DMS79 treated with DMSO at 0.1 percent for 48 hours (cell line): ENCODE measurements around the gene ARHGEF7.
"Not testable (repeated sequence)": the region's sequence is repeated elsewhere in the genome, so short reads cannot be mapped to it uniquely, and the experiment has no call there.

ENCODE experiments used
- DNase-seq: peaks from one replicate; lab custom pipeline; 2025; lab: John Stamatoyannopoulos, UW

The ARHGEF7 gene

DNA sequence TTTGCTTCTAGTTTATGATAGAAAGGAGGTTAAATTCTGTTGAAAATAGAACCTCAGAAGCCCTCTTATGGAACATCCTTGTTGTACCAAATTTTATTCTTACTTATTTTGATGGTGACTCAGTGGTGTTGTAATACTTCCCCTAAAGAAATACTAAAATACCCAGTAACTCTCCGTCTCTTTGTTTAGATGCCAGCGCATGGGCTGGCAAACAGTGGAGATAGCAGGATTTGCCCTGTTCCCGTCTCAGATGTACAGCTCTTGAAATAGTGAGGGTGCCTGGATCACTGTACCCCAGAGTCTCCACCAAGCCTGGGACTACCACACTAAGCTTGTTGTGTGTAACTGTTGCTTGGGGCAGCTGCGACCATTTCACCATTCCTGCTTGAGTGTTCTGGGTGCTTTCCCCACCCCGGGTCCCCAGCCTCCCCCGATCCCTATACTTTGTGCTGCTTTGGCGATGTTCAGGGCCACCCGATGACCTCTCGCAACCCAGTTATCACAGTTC is 138.3 kb downstream of the ARHGEF7 start:
- DNase-seq: no peak

DNA sequence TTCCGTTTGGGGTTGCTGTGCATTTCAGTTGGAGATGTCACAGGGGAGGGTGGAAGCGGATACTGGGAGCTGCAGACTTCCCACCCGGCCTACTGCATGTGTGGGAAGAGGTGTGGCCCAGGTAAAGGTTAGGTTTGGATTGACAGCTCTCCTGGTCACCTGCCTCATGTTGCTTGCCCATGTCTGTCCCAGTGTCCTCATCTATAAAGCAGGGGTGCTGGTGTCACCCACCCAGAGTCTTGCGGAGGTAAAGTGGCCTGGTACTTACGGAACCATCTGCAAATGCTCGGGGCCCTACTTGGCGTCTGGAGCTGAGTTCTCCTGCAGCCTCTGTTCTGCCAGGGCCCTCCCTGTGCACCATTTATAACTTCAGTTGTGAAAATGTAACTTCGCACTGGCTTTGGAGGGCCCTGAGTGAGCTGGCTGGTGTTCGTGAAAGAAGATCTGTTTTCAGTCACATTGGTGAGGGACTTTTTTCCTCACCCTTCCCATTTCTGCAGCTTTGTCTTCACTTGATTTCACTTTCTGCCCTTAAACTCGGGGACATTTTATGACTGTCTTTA is 140.2 kb downstream of the ARHGEF7 start:
- no peak for DNase-seq

DNA sequence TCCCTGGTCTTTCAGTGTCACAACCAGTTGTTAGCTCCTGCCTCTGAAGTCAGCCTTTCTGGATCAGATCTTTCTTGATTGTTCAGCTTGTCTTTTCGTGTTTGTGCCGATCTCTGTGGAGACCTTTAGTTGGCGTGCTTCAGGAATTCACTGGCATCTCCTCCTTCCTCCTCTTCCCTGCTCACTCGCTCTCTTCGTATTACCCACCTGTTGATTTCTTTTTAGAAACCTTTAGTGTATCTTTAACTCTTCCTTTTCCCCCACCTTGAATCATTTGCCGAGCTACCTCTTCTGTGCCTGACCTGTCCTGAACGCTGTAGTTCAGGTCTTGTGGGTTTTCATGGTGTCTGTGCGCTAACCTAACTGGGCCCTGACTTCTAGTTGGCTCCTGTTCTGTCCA is 141.3 kb downstream of the ARHGEF7 start:
- DNase-seq: no peak

DNA sequence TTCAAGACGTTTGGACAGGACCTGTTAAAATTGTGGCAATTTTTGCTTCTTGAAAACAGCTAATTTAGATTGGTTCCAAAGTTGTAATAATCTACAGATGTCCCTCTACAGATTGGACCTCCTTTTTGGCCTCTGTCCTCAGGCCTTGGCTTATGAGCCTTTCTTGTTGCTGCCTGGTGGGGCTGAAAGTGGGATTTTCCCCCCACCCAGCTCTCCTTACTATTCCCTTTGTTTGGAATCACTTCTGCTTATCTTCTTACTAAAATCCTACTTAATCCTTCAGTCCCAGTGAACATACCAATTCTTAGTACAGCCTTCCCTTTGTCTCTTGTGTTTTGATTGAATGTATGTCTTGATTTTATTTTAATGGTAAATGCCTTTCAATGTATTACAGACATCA is 141.8 kb downstream of the ARHGEF7 start:
- DNase-seq: no peak

DNA sequence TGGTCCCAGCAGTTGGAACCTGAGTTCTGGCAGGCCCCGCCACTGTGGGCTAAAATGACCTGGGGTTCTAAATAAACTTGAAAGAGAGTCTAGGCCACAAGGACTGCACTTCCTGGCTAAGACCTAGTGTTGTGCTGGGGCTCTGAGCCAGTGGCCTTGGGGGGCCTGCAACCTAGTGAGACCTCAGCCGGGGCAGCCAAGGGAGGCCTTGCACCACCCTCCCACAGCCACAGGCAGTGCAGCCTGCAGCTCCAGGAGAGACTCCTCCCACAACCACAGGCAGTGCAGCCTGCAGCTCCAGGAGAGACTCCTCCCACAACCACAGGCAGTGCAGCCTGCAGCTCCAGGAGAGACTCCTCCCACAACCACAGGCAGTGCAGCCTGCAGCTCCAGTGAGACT is 142.8 kb downstream of the ARHGEF7 start:
- not testable (repeated sequence) for DNase-seq

DNA sequence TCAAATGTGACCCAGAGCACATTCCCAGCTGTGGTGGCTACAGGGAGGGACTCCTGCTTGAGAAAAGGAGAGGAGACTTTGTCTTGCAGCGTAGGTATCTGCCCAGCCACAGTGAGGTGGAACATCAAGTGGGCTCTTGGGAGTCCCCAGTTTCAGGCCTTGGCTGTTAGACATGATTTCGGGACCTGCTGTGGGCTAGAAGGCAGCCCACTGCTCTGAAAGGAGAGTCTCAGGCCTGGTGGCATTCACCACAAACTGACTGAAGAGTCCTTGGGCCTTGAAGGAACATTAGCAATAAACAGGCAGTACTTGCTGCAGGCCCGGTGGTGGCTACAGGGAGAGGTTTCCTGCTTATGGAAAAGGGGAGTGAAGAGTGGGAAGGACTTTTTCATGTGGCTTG is 143.5 kb downstream of the ARHGEF7 start:
- no peak for DNase-seq

DNA sequence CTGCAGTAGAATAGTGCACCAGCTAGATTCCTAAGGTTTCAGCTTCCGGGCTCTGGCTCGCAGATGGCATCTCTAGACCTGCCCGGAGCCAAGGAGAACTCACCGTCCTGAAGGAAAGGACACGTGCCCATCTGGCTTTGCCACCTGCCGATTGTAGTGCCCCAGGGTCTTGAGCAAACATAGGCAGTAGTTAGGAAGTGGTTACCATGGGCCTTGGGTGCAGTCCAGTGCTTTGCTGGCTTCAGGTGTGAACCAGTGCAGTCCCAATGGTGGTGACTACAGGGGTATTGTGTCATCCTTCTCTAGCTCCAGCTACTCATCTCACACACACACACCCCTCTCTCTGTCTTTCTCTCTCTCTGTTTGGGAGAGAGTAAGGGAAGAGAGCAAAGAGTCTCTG is 143.9 kb downstream of the ARHGEF7 start:
- no peak for DNase-seq

DNA sequence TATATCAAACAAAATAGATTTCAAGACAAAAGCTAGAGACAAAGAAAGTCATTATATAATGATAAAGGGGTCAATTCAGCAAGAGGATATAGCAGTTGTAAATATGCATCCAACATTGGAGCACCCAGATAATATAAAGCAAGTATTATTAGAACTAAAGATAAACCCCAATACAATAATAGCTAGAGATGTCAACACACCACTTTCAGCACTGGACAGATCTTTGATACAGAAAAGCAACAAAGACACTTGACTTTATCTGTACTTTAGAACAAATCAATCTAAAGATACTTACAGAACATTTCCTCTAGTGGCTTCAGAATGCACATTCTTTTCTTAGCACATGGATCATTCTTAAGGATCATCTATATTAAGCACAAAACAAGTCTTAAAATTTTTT is 146.2 kb downstream of the ARHGEF7 start:
- no peak for DNase-seq

DNA sequence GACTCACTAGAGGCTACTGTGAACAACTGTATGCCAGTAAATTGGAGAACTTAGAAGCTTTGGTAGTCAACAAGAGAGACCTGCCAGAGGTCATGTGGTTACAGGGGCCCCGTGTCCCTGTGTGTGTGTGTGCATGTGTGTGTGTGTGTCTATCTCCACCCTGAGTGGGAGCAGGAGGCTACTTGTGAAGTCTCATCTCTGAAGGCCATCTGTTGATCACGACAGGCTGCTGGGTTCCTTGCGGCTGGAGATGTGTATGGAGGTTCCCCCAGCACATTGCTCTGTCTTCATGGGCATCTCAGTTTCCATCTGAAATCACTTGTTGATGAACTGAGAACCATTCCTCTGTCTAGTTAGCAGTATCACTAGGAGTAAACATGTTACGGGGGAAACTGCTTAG is 147.2 kb downstream of the ARHGEF7 start:
- no peak for DNase-seq

DNA sequence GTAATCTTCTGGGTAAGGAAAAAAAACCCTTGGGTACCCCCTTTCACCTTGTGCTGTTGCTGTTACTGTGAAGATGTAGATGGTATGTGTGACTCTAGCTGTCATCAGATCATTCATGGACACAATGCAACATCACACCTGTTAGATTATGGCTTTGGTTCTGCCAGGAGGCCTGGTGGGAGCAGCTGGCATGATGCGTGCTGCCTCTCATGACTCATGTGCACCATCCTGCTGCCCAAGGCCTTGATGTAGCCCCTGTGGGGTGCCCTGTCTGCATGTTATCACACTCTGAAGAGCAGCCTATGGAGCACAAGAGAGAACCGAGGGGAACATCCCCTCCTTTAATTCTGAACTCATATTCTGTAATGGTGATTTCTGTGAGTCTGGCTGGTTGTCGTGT is 147.6 kb downstream of the ARHGEF7 start:
- no peak for DNase-seq

DNA sequence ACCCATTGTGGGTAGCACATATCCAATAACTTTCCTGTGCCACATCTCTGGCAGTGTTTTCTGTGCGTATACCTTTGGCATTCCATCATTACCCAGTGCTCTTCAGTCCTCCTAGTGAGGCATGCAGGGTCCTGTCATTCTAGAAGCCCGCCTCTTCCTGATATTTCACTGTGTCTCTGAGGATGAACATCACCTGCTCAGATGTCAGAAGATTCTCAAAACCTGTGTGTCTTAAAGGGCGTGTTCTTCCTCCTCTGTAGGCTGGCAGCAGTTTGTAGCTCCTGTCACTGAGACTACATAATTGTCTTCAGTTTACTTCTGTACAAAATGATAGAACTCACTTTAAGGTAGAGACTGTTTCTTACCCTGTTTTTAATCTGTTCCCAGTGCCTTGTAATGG is 148.5 kb downstream of the ARHGEF7 start:
- no peak for DNase-seq

DNA sequence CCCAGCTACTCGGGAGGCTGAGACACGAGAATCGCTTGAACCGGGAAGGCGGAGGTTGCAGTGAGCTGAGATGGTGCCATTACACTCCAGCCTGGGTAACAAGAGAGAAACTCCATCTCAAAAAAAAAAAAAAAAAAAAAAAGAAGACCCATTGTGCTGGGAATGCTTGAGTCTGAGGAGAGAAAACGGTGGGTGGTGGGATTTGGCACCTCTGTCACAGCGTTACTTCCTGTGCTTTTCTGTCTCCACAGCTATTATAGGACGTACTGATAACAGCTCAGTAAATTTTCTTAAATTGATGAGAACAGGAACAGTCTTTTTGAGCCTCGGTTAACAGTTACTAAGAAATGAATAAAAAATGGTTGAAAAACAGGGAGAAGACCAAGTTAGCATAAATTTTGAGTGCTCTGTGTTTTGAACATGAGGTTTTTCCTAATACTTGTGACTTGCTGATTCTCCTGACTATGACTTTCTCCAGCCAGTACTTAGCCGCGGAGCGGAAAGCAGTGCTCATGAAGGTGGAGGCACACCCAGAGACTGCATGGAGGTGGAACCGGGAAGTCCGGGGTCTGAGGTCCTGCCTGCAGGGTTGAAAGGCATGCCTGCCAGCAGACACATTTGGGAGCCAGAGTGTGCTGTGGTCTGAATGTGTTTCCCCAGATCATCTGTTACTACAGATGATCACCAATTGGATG is 150.0 kb downstream of the ARHGEF7 start:
- DNase-seq: no peak

DNA sequence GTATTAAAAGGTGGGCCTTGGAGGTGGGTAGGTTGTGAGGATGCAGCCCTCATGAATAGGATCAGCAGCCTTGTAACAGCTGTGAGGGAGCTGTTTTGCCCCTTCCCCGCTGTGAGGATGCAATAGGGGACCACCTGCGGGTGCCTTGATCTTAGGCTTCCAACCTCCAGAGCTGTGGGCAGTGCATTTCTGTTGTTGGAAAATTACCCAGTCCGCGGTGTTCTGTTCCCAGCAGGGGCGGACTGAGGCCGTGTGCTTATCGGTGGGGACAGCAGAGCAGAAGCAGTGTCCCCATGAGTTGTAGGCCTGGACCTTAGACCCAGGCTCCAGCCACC is 150.6 kb downstream of the ARHGEF7 start:
- DNase-seq: no peak

DNA sequence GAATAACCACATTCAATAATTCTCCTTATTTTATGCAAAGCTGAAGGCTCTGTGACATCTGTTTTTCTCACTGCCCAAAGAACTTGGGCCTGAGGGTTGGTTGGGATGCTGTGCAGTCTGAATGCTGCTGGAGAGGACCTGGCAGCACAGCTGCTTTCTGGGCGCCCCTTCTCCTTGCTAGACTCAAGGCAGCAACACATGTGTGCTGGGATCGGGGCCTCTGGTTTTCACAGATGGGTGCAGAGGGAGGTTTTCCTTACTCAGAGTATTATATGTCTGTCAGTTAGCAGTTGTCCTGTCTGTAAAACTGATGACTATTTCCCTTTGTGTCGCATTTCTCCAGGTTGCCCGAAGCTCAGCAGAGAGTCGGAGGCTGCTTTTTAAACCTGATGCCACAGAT is 152.1 kb downstream of the ARHGEF7 start:
- DNase-seq: no peak

DNA sequence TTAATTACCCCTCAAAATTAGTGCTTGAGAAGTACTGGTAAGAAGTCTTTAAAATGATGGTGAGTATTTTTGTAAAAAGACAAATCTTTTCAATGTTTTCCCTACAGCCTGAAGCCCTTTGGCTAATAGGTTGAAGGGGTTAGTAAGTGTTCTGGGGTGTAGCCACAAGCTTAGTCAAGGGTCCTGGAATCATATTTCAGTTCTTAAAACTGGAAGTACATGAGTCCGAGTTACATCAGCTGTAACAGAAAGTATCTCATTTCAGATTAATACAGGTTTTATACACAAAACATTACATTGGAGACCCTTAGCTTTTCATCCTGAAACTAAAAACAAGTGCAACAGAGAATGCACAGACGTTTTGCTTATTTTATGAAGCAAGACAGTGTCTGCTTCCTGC is 152.7 kb downstream of the ARHGEF7 start:
- peak; percentile 100 for DNase-seq

DNA sequence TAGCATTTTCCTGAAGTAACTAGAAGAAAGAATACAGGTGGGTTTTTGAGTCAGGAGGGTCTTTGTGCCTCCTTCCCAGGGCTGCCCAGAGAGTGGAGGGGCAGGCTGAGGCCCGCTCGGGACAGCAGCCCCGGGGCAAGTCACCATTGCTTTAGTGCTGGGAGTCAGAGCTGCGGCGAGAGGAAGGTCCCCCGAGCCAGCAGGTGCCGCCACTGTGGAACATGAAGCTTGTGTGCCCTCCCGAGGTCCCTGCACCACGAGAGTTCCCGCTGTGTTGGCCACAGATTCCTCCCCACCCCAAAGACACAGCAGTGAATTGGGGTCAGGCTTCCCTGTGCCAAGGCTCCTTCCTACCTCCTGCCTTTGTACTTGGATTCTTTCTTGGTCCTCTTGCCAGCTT is 154.4 kb downstream of the ARHGEF7 start:
- no peak for DNase-seq

DNA sequence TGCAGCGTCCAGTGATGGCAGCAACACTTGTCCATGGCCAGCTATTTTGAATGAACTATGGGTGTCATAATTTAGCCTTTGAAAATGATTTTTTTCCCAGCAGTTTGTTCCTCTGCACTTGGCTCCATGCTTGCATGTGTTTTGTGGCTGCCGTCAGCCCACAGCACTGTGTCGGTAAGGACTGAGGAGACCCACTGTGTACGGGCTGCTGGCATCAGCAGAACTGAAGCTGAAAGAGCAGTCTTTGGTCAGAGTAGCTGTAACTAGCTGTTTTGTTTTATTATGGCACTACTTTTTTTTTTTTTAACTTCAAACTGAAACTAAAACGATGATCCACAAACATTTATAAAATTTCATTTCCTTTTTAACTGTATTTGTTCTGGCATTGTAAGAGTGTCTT is 155.0 kb downstream of the ARHGEF7 start:
- DNase-seq: no peak

DNA sequence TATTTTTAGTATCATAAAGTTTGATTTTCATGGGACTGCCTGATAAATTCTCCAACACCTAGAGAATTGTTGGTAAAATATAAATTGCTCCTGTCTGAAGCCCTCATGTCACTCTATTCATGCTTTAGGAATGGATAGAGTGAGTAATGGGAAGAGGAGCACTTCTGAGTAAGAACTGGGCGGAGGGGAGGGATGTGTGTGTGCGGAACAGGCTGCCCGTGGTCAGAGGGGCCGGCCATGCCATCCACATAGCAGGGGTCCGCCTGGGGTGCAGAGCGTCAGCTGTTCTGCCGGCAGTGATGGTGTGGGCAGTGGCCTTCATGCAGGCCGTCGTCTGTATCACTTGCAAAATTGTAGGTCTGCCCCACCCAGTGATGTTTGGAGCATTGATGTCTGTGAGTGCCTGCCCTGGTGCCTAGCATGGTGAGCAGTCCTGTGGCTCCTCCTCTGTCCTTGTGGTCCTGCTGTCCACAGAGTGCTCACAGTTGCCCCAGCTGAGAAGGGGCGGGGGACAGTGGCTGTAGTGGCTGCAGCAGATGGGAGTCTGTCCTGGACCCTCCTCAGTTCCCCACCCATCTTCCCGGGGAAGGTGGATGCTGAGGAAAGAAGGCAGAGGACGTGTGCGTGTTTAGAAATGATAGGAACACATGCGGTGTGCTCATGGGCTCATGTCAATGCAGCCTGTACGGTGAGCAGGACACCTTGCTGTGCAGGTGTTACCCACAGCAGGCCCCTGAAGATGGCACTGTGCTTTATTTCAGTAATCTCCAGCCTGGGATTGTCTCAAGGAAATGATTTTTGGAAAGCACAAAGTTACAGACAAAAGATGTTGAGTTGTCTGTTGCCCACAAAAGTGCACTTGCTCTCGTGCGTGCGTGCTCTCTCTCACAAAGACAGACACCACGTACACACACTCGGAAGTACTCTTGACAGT is 155.9 kb downstream of the ARHGEF7 start:
- no peak for DNase-seq

DNA sequence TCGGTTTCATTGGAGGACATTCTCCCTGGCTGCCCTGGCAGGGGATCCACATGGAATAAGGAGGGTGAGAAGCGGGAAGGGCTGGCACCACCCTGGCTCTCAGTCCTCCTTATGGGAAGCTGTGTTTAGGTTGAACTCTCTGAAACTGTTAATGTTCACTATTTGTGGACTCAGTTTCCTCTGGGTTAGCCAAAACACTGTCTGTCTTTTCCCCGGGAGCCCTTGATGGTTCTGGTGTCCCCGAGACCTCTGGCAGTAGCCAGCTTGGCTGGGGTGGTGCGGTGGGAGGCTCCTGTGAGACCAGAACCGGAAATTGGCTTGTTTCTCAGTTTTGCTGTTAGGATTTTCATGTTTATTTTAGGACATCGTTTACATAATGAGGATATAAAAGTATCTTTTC is 157.0 kb downstream of the ARHGEF7 start:
- DNase-seq: no peak

DNA sequence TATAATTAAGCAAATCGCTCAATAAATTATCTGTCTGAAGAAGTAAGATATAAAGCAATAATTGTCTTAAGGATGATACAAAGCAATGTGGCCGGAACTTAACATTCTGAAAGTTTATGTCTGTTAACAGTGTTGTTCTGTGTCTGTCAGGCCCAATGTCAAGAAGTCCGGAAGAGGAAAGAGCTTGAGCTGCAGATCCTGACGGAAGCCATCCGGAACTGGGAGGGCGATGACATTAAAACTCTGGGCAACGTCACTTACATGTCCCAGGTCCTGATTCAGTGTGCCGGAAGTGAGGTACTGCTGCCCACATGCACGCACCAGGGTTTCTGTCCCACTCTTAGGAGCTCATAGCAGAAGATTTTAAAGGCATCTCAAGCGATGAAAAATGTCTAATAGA is 160.3 kb downstream of the ARHGEF7 start:
- DNase-seq: no peak

DNA sequence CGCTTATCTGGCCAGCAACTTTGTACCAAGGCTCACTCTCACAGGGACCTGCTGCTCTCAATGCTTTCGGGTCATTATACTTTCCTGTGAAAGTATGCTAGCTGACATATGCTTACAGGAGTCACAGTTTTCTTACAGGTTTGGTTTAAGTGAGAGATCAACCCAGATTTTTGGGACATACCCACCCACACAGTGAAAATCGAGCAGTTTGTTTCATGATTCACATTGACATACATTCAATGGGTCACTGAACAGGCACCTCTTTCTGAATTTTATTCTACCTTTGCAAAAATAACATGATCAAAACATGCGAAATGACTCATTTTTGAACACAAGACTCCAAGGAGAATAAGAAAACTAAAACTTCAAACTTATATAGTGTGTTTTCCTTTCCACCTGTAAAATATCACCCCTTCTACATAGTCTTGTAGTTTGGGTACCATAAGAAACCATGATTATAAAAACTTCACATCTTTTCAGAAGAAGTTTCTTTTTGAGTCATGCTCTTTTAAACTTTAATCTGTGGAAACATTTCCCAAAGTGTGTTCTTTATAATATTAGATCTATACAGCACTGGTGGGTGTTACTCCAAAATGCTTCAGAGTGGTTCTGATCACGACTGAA is 161.0 kb downstream of the ARHGEF7 start:
- no peak for DNase-seq

DNA sequence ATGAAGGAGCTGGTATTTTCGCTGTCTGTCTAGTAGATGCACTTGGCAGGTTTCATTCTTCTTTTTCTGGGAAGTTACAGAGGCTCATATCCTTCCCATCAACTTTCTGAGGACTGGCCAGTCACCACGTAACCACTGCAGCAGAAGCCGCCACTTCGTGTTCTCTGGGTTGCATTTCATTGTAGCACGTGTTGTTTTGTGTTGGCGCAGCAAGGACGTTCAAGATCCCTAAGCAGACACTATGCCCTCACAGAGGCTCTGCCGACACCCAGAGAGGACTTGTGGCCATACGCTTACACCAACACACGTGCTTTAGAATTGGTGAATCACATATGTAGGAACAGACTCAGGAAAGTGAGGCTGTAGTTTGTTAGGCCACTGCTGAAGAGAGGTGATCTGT is 163.1 kb downstream of the ARHGEF7 start:
- no peak for DNase-seq
